Activated CD8-positive, alpha-beta T cell treated with anti-CD3 and anti-CD28 coated beads for 36 hours (primary cell): ENCODE data around the gene CELF4. TPM values are rescaled to one million over a fixed set of nuclear protein-coding genes. Genes with fewer than 3 reads are reported as not detected.

Experiments
- ATAC-seq: fragments of 200-7000 bp; cut with Tn5 transposase; one replicate; pipeline ENCODE4 v1.10.0; 2021; ENCODE audit warnings: mild to moderate bottlenecking, moderate library complexity
- CTCF ChIA-PET: fragments of 350-600 bp; sonication (Branson Sonifier 250); formaldehyde crosslinking; loops from one replicate; lab custom pipeline; 2021; ENCODE audit warnings: antibody characterized with exemption; lab: Charles Lee
- POLR2A ChIA-PET: fragments of 350-600 bp; sonication (Branson Sonifier 250); formaldehyde crosslinking; loops from one replicate; lab custom pipeline; 2021; ENCODE audit warnings: antibody characterized with exemption; lab: Charles Lee
- DNase-seq: peaks from one replicate; pipeline ENCODE4 v3.0.0-alpha.2; 2020
- H3K27ac Mint-ChIP-seq: one replicate; pipeline ENCODE4 v1.8.0; 2021; ENCODE audit warnings: mild to moderate bottlenecking, mixed read lengths
- H3K27me3 Mint-ChIP-seq: one replicate; pipeline ENCODE4 v1.8.0; 2021; ENCODE audit warnings: mixed read lengths
- H3K36me3 Mint-ChIP-seq: one replicate; pipeline ENCODE4 v1.8.0; 2021; ENCODE audit warnings: low read depth, mixed read lengths
- H3K4me1 Mint-ChIP-seq: one replicate; pipeline ENCODE4 v1.8.0; 2021; ENCODE audit warnings: low read depth, mixed read lengths
- H3K4me3 Mint-ChIP-seq: one replicate; pipeline ENCODE4 v1.8.0; 2021; ENCODE audit warnings: mild to moderate bottlenecking, moderate library complexity, mixed read lengths
- H3K9me3 Mint-ChIP-seq: one replicate; pipeline ENCODE4 v1.8.0; 2021; ENCODE audit warnings: mixed read lengths
- intact Hi-C: fragments of 100-400 bp; cut with micrococcal nuclease; formaldehyde crosslinking; loops from one replicate; pipeline ENCODE4 v1.10.0; 2022
- total RNA-seq, 2 experiments: library from RNA; stranded (reverse); gene quantifications; one replicate each; pipeline ENCODE4 v1.2.3, GENCODE V29; 2021
- TF ChIP-seq, protein P1 (sequence below): fragments of 200-600 bp; IDR thresholded peaks from one replicate; pipeline ENCODE4 v1.8.0; 2022; ENCODE audit warnings: antibody characterized with exemption, mild to moderate bottlenecking

CELF4 gene
- total RNA-seq, 2 experiments from 2014 or later = not detected

DNA sequence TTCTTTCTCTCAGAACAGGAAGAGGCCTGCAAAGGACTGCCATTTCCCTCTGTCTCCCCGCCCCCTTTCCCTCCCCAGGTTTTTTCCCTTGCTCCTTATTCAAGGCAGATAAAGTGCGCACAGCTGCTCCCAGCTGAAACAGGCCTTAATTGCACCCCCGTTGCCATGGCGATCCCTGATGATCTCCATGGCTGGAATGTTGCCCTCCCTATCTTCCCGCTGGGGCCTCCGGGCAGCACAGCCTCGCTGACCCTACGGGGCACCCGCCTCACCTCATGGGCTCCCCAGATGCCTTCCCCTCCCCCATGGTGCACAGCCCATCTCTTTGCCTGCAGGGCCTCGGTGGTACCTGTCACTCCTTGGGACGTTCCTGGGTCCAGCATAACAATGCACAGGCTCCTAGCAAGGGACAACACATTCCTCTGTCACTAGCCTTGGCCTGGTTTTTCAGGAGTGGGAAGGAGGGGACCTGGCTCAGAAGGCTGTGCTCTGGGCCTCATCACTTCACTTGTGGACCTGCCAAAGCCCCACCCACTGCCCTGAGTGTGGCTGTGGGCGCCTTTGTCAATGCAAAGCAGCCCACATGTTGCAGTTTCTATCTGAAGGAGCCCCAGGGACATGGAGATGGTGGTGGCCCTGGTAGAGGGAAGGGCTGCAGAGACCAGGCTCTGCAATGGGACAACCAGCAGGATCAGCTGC is 115.0 kb downstream of the CELF4 start:
- no peaks in the 10 kb centered on the region for H3K27me3 Mint-ChIP-seq
- H3K27ac Mint-ChIP-seq = no peak overlapping the region
- TF ChIP-seq, protein P1, sequence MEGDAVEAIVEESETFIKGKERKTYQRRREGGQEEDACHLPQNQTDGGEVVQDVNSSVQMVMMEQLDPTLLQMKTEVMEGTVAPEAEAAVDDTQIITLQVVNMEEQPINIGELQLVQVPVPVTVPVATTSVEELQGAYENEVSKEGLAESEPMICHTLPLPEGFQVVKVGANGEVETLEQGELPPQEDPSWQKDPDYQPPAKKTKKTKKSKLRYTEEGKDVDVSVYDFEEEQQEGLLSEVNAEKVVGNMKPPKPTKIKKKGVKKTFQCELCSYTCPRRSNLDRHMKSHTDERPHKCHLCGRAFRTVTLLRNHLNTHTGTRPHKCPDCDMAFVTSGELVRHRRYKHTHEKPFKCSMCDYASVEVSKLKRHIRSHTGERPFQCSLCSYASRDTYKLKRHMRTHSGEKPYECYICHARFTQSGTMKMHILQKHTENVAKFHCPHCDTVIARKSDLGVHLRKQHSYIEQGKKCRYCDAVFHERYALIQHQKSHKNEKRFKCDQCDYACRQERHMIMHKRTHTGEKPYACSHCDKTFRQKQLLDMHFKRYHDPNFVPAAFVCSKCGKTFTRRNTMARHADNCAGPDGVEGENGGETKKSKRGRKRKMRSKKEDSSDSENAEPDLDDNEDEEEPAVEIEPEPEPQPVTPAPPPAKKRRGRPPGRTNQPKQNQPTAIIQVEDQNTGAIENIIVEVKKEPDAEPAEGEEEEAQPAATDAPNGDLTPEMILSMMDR = no peak
- CTCF ChIA-PET = no interaction called here
- H3K36me3 Mint-ChIP-seq = no peaks in the 10 kb centered on the region
- no peak overlapping the region for H3K4me3 Mint-ChIP-seq
- no peaks in the 10 kb centered on the region for H3K9me3 Mint-ChIP-seq
- intact Hi-C loops = no loop called here
- H3K4me1 Mint-ChIP-seq = no peaks in the 10 kb centered on the region
- DNase-seq = no peak
- no peak for ATAC-seq
- POLR2A ChIA-PET = no interaction called here

DNA sequence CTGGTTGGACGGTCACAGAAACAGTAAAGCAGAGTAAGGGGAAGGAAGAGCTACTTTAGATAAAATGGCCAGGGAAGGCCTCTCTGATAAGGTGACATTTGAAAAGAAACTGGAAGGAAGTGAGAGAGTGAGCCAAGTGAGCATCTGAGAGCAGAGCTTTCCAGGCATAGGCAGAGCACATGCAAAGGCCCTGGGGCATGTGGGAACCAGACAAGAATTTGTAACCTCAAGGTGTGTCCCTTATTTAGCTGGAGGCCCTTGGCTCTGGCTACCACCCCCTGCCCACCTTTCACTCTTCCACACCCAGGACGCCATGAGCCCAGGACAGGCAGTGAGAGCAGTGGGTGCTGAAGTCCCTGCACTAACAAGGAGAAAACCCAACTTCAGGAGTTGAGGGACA is 116.0 kb downstream of the CELF4 start:
- TF ChIP-seq, protein P1 = no peak
- no peak for ATAC-seq
- H3K36me3 Mint-ChIP-seq = no peaks in the 10 kb centered on the region
- CTCF ChIA-PET = no interaction called here
- no peak overlapping the region for H3K27ac Mint-ChIP-seq
- no peak for DNase-seq
- peaks cover 3% of the 10 kb centered on the region for H3K4me1 Mint-ChIP-seq
- H3K4me3 Mint-ChIP-seq = no peak overlapping the region
- POLR2A ChIA-PET = no interaction called here
- intact Hi-C loops = no loop called here
- H3K27me3 Mint-ChIP-seq = no peaks in the 10 kb centered on the region
- H3K9me3 Mint-ChIP-seq = no peaks in the 10 kb centered on the region

- H3K27me3 Mint-ChIP-seq = no peaks in the 10 kb centered on the region
- H3K36me3 Mint-ChIP-seq = no peaks in the 10 kb centered on the region
- intact Hi-C loops = no loop called here
- no peak overlapping the region for H3K4me3 Mint-ChIP-seq
- POLR2A ChIA-PET = no interaction called here
- ATAC-seq (no peak), DNase-seq (no peak)
- H3K4me1 Mint-ChIP-seq = peaks cover 3% of the 10 kb centered on the region
- no peaks in the 10 kb centered on the region for H3K9me3 Mint-ChIP-seq
- CTCF ChIA-PET = no interaction called here
- H3K27ac Mint-ChIP-seq = no peak overlapping the region
- TF ChIP-seq, protein P1 = no peak
Measured at GRCh38 chr18:37448946-37449345, 116.7 kb downstream of the CELF4 start.

GRCh38 chr18:37447962-37448888 is 117.4 kb downstream of the CELF4 start:
- Mint-ChIP-seq H3K9me3 (no peaks in the 10 kb centered on the region), H3K27ac (no peak overlapping the region), H3K4me3 (no peak overlapping the region), H3K36me3 (no peaks in the 10 kb centered on the region), H3K4me1 (peaks cover 3% of the 10 kb centered on the region), H3K27me3 (no peaks in the 10 kb centered on the region)
- ATAC-seq (no peak), DNase-seq (no peak)
- intact Hi-C loops = no loop called here
- POLR2A ChIA-PET = no interaction called here
- CTCF ChIA-PET = no interaction called here
- TF ChIP-seq, protein P1 = no peak

DNA sequence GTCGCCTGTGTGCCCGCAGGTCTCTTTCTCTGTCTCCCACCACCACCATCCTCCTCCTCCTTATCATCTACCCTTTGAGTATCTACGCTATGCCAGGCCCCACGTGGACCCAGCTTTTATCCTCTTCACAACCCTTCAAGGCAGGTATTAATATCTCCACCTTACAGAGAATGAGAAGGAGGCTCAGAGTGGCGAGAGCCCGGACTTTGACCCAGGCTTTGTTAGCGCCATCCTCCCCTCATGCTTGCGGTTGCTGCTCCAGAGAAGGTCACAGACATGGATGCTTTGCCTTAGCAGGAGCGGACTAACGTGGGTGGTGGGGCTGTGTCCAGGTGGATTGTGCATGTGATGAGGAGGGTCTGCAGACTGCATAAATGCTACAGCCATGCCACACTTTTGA is 119.8 kb downstream of the CELF4 start:
- ChIA-PET CTCF (no interaction called here), POLR2A (no interaction called here)
- TF ChIP-seq, protein P1 = no peak
- ATAC-seq (no peak), DNase-seq (no peak)
- Mint-ChIP-seq H3K27me3 (no peaks in the 10 kb centered on the region), H3K4me1 (peaks cover 3% of the 10 kb centered on the region), H3K27ac (no peak overlapping the region), H3K4me3 (no peak overlapping the region), H3K9me3 (no peaks in the 10 kb centered on the region), H3K36me3 (no peaks in the 10 kb centered on the region)
- intact Hi-C loops = no loop called here
